HL-60/S4 treated with phorbol 12-myristate 13-acetate at 8.2 ng/mL for 4 days and 3 days (cell line): ENCODE measurements around the gene DTX4.

Experiments
- in situ Hi-C: fragments of 300-500 bp; cut with MboI; formaldehyde crosslinking; loops from 2 replicates; pipeline ENCODE4 v1.15.0; 2022; ENCODE audit warnings: low sequenced_read_pairs

The DTX4 gene

GRCh38 chr11:59172345-59173079 is 580 bp downstream of the DTX4 start:
- in situ Hi-C loops = no loop called here

- in situ Hi-C loops = no loop called here
These were observed 1.4 kb downstream of the DTX4 start for GRCh38 chr11:59173080-59173963.

GRCh38 chr11:59173964-59174663 is 2.2 kb downstream of the DTX4 start:
- in situ Hi-C loops = no loop called here

GRCh38 chr11:59174664-59175033 is 2.7 kb downstream of the DTX4 start:
- in situ Hi-C loops = no loop called here

GRCh38 chr11:59175091-59175501 is 3.2 kb downstream of the DTX4 start:
- in situ Hi-C loops = no loop called here

- in situ Hi-C loops = no loop called here
These were observed 4.4 kb downstream of the DTX4 start for GRCh38 chr11:59176330-59176729.

GRCh38 chr11:59178402-59178801 is 6.5 kb downstream of the DTX4 start:
- in situ Hi-C loops = no loop called here

- in situ Hi-C loops = no loop called here
These were observed 7.2 kb downstream of the DTX4 start for GRCh38 chr11:59179121-59179520.

- in situ Hi-C loops = no loop called here
These were observed 8.3 kb downstream of the DTX4 start for GRCh38 chr11:59180168-59180776.

GRCh38 chr11:59180907-59181306 is 9.0 kb downstream of the DTX4 start:
- in situ Hi-C loops = no loop called here

GRCh38 chr11:59181746-59182456 is 10.0 kb downstream of the DTX4 start:
- in situ Hi-C loops = no loop called here

GRCh38 chr11:59182457-59183151 is 10.7 kb downstream of the DTX4 start:
- in situ Hi-C loops = no loop called here

- in situ Hi-C loops = no loop called here
These were observed 11.8 kb downstream of the DTX4 start for GRCh38 chr11:59183771-59184170.

- in situ Hi-C loops = no loop called here
These were observed 12.9 kb downstream of the DTX4 start for GRCh38 chr11:59184691-59185339.

- in situ Hi-C loops = no loop called here
These were observed 13.5 kb downstream of the DTX4 start for GRCh38 chr11:59185386-59185945.

GRCh38 chr11:59186130-59186594 is 14.2 kb downstream of the DTX4 start:
- in situ Hi-C loops = no loop called here

GRCh38 chr11:59187035-59187434 is 15.1 kb downstream of the DTX4 start:
- in situ Hi-C loops = no loop called here

- in situ Hi-C loops = no loop called here
These were observed 15.7 kb downstream of the DTX4 start for GRCh38 chr11:59187587-59187986.

GRCh38 chr11:59188954-59189353 is 17.0 kb downstream of the DTX4 start:
- in situ Hi-C loops = no loop called here
